Stimulated activated CD4-positive, alpha-beta T cell treated with anti-CD3 and anti-CD28 coated beads, TNF-alpha, amount 100 ng/mL, for 24 hours (primary cell): Measurements from ENCODE around the gene TRIO.
"Not testable (repeated sequence)": the region's sequence is repeated elsewhere in the genome, so short reads cannot be mapped to it uniquely, and the experiment has no call there.

Experiments
- DNase-seq, 3 experiments: peaks; one replicate each; pipeline ENCODE4 v3.0.0-alpha.2; 2020; ENCODE audit warnings: low read depth in 3 of 3

TRIO gene

GRCh38 chr5:14414007-14414406 lies 270.9 kb downstream of the TRIO start:
- DNase-seq = no peak

- no peak for DNase-seq
These were observed 271.5 kb downstream of the TRIO start for GRCh38 chr5:14414656-14415023.

GRCh38 chr5:14415024-14415697 lies 272.0 kb downstream of the TRIO start:
- peak in 1 of 3 experiments; percentile 17 for DNase-seq

- DNase-seq = no peak
These were observed 272.5 kb downstream of the TRIO start for GRCh38 chr5:14415698-14416074.

GRCh38 chr5:14416621-14417275 lies 273.6 kb downstream of the TRIO start:
- no peak for DNase-seq

GRCh38 chr5:14417276-14417730 lies 274.2 kb downstream of the TRIO start:
- DNase-seq = no peak

GRCh38 chr5:14417792-14418765 lies 274.9 kb downstream of the TRIO start:
- DNase-seq = no peak

- no peak for DNase-seq
These were observed 276.5 kb downstream of the TRIO start for GRCh38 chr5:14419686-14420085.

GRCh38 chr5:14420101-14420811 lies 277.1 kb downstream of the TRIO start:
- no peak for DNase-seq

- DNase-seq = no peak
These were observed 278.7 kb downstream of the TRIO start for GRCh38 chr5:14421851-14422250.

- peak in 1 of 3 experiments; percentile 31 for DNase-seq
These were observed 281.0 kb downstream of the TRIO start for GRCh38 chr5:14424011-14424685.

GRCh38 chr5:14425559-14425958 lies 282.4 kb downstream of the TRIO start:
- DNase-seq = no peak

- DNase-seq = no peak
These were observed 283.4 kb downstream of the TRIO start for GRCh38 chr5:14426521-14426920.

GRCh38 chr5:14428302-14429081 lies 285.4 kb downstream of the TRIO start:
- DNase-seq = no peak

GRCh38 chr5:14429101-14430050 lies 286.2 kb downstream of the TRIO start:
- DNase-seq = no peak

GRCh38 chr5:14431534-14431933 lies 288.4 kb downstream of the TRIO start:
- no peak for DNase-seq

- no peak for DNase-seq
These were observed 289.9 kb downstream of the TRIO start for GRCh38 chr5:14432931-14433589.

GRCh38 chr5:14435481-14435880 lies 292.3 kb downstream of the TRIO start:
- no peak for DNase-seq

- DNase-seq = not testable (repeated sequence)
These were observed 293.0 kb downstream of the TRIO start for GRCh38 chr5:14436122-14436521.
